Activated CD4-positive, CD25-positive, alpha-beta regulatory T cell treated with anti-CD3 and anti-CD28 coated beads, Interleukin-2, amount 50 U/mL, for 16 hours (primary cell): ENCODE results near the gene TEX48.

Experiments used
- DNase-seq: peaks from one replicate; pipeline ENCODE4 v3.0.0-alpha.2; 2020; ENCODE audit warnings: low read depth, low spot score

TEX48 gene

GRCh38 chr9:114621561-114621960 is 60.4 kb downstream of the TEX48 start:
- DNase-seq: no peak

GRCh38 chr9:114619191-114619761 is 62.7 kb downstream of the TEX48 start:
- no peak for DNase-seq

- DNase-seq: no peak
Measured at GRCh38 chr9:114616684-114617520, 65.1 kb downstream of the TEX48 start.
